NK-92 treated with Interleukin-12 subunit alpha and Interleukin-12 subunit beta, amount 100 ng/mL, for 24 hours (cell line): Measurements from ENCODE around the gene CLIC5.

ENCODE experiments used
- DNase-seq: peaks from one replicate; lab custom pipeline; 2025; lab: John Stamatoyannopoulos, UW

CLIC5 gene

DNA sequence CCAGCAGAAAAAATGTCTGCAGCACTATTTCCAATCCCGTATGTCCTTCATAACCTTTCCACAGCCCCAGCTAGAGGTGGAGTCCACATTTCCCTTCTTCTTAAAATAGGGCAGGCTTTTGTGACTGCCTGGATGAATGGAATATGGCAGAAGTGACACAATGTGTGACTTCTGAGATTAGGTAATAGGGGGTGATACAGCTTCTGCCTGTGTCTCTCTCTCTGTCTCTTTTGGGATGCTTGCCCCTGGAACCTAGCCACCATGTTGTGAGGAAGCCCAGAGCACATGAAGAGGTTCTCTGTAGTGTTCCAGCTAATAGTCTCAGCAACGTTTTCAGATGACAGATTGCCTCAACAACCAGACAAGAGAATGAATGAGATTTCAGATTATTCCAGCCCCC, 51.4 kb downstream of the CLIC5 start:
- no peak for DNase-seq

DNA sequence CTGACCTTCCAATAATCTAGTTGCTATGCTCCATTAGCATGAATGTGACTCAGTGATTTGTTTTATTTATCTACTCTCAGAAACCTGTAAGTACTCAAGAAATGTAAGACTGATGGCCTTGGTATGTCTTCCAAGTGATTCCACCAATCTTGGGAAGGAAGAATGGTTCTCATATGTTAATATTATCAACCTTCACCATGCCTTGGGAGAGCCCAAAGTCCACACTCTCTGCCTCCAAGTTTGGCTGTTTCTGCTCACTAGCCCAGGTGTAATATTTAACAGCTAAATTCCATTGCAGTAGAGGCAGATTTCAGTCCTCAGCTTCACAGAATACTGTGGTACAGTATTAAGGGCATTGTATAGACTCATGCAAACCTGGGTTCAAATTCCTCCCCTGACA, 51.8 kb downstream of the CLIC5 start:
- no peak for DNase-seq

DNA sequence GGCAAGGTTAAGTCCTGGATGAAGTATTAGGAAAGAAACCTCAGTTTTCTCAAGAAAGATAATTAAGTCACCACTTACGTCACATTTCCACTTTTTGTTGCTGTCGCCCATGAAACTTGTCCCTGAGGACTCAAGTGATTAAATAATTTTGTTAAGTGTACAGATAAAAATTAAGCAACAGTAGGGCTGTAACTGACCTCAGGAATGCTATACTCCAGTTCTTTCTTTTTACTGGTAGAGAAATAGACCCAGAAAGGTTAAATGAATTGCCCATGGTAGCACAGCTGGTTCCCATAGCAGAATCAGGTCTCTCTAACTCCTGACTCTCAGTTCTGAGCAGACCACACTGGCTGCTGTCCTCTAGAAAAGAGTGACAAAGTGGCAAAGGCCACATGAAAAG, 54.5 kb downstream of the CLIC5 start:
- DNase-seq: no peak

DNA sequence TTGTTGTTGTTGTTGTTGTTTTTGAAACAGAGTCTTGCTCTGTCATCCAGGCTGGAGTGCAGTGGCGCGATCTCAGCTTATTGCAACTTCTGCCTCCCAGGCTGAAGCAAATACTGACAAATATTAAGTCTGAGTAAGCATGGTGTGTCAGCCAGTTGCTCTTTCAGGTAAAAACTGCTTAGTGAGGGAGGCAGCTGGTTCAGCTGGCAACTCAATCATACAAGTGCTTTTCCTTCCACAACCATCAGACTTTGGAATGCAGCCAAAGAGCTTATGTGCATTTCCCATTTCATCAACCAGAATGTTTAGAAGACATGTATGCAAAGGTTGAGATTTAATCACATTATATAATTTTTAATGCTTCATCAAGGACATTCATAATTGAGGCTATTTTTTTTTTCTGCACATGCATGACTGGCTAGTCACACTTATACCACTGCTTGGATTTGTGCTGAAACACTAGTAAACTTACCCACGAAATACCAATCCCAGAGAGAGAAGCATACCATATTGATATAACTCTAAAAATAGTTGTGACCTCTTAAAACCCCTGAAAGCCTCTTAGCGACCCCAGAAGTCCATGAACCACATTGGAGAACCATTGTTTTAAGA, 56.0 kb downstream of the CLIC5 start:
- DNase-seq: no peak

DNA sequence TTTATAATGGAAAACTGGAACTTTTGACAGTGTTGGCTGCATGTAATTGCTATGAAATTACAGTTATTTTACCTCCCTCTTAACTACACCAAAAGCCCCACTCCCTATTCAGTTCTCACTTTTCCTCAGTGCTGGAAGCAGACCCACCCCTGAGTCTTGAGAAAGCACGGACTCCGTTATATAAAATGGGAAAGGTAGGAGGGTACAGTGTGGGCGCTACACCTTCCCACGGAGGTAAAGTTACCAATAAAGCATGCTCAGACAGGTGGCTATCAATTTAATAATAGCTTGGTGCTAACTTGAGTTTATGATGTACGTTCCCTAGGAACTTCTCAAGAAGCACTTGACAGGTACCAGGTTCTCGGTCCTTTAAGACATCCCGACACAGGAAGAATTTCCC, 59.0 kb downstream of the CLIC5 start:
- DNase-seq: no peak

DNA sequence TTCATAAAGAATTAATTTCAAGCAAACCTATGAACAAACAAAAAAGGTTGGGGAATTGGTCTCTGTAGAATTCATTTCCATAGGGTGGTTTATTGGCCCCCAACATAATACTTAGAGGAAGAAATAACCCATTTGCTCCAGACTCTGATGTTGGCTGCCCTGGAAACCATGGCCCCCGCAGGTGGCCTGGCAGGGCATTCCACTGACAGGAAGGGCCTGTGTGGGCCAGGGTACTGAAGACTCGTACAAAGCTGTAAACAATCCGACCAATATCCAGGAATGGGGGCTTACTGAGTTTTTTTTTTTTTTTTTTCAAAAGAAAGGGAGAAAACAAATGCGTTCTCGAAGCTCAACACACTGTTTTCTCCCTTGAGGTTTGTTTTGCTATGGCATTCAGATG, 59.5 kb downstream of the CLIC5 start:
- no peak for DNase-seq

DNA sequence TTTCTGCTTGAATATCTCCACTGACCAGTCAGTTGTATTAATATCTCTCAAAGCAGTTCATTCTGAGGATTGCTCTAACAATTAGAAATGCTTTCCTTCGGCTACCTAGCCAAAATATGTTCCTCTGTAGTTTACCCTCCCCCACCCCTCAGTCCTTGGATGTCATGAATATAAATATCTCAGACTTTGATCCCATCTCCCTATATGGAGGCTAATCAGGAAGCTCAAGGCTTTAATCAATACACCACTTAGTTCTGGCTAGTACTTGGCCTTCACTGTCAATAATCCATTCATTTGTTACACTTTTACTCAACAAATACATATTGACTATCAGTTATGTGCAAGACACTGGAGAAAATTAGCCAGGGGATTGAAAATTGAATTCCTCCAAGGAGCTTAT, 60.1 kb downstream of the CLIC5 start:
- DNase-seq: no peak

DNA sequence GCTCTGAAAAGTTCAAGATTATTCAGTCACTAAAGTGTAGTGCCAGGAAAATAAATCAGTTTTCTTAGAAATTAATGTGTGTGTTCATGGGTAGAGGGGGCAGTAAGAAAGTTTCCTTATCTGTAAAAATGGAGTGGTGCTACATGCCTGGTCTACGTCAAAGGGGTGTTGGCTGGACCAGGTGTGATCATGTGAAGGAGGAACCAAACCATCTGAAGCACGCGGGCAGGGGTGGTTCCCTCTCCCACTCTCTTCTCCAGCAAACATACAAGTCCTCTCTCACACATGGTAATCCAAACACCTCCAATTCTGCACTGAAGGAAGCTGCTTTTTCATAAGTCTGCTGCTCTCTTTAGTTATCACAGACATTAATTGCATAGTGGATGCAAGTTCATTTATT, 63.1 kb downstream of the CLIC5 start:
- no peak for DNase-seq

DNA sequence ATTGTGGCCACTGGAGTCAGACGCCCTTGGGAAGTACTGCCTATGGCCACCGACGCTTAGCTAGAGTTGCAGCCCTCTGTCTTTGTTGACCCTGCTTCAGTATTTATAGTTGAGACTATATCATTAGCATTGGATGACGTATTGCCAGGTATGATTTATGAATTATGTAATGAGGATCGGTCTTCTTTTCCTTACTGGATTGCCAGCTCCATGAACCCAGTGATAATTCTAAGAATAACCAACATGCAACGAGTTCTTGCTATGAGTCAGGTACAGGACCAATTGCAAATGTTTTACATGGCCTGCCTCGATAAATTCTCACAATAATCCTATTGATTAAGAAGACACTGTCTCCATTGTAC, 63.5 kb downstream of the CLIC5 start:
- no peak for DNase-seq

DNA sequence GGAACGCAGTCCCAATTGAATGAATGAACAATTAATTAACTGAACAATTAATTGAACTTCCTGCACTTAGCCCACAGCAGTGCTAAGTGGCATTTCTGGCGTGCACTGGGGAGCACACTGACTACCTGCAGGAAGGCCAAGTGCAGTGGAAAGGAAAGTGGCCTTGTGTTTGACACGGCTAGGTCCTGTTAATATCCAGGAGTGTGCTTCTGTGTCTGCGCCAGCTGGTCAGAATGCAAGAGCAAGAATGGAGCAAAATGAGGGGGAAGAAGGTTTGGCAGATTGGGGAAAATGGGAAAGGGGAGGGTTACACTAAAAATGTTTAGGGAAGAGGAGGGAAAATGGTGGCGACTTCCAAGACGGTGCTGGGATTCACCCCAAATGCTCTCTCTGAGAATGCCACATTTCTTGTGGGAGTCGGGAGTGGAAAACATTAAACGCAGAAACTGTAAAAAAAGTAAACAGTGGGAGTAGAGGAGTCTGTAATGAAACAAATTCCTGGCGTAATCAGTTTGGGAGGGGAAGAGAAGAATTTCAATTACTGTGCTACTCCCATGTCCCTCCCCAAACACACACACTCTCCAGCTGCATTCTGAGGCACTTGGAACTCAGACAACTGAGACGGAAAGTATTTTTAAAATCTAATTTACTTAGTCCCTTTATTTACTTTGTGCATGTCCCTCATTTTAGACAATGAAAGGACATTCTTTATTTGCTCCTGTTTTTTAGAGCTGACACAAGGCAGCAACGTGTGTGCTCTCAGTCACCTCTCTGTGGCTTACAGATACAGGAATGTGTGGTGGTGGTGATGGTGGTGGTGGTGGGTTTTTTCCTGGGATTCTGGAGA, 64.1 kb downstream of the CLIC5 start:
- no peak for DNase-seq

DNA sequence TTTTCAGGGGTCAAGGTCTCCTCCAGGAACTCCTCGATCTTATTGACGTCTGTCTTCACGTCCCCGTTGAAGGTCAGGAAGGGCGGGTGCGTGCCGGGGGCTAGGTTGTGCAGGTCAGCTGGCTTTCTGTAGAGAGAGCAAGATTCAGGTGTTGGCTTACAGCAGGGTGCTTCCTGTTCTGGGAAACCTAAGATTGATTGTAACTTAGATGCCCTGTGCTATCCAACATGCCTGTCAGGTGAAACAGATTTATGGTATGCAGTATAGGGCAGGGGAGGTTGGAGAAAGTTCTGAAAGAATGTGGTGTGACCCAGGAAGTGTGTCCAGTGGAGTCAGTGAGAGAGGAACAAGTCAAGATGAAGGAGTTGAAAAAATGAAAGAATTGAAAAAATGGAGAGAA, 66.4 kb downstream of the CLIC5 start:
- no peak for DNase-seq

DNA sequence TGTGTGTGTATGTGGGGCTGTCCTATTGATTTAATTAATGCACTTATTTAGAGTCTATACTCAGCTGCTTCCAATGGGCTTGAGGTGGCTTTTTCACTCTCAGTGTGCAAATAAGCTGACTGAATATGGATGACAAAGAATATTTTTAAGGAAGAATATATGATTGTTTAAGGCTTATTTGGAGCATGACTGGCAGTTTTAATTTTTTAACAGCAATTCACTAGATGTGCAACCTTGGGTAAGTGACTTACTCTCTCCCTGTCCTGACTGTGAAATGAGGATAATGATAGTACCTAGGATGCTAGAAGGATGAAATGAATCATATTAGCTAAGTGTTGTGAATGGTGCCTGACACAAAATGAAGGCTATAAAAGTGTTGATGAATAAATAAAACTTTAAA, 67.9 kb downstream of the CLIC5 start:
- no peak for DNase-seq

DNA sequence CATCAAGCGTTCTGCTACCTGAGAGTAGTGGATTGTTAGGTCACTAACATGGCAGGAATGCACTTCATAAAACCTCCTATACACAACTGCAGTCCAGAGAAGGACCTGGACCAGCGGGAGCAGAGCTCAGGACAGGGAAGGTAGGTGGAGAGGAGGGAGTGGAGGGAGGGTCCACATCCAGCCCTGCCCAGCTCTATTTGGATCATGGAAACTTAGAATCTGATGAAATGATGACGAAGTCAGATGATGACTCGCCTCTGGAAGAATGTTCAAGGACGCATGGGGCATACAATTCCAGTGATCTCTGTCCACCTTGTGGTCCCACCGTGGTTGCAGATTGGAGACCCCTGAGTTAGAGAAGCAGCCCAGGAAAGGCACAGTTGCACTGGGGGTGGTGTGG, 68.8 kb downstream of the CLIC5 start:
- no peak for DNase-seq

DNA sequence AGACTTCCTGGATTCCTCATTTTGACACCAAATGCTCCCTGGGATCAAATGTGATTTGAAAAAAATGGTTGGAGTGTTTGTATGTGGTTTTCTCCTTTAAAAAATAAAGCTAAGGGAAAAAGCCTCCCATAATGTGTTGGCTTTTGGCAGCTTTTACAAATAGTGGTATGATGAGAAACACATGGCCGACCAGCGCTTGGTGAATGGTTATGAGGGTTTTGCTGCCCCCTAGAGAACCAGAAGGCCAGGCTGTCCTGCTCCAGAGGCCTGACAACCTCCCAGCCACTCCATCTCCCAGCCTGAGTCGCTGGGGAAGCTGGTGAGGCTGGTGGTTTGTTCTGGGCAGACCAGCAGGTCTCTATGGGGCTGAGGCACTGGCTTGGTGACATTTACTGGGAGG, 69.3 kb downstream of the CLIC5 start:
- DNase-seq: no peak

DNA sequence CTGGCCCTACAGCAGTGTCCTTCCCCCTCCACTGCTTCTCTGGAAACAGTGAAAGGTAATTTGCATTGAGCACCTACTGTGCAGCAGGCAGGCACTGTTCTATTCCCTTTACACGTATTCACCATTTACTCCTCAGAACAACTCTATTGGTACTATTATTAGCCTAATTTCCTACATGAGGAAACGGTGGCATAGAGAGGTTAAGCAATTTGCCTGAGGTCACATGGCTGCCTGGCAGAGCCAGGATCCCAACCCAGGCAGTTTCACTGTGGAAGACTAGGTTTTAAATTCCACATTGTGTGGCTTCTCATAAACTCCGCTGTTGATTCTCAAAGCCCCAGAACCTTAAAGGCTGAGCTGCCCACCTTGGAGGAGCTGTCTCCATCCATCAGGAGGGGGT, 72.7 kb downstream of the CLIC5 start:
- no peak for DNase-seq

DNA sequence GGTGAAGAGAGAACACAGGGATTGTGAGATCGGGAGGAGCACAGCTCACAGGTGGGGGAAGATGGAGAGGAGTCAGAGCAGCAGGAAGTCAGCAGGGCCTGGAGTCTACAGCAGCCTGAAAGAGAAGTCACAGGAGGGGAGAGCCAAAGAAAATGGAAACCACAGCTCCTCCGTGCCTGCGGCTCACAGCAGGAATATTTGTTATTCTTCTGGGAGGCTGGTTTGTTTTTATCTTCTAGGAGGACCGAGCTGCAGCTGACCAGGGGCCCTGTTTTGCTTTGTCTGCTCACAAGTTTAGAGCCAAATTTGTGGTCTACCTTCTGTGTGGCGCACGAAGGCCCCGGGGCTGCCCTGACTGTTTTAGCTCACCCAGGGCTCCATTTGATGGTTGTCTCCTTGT, 81.8 kb downstream of the CLIC5 start:
- no peak for DNase-seq

DNA sequence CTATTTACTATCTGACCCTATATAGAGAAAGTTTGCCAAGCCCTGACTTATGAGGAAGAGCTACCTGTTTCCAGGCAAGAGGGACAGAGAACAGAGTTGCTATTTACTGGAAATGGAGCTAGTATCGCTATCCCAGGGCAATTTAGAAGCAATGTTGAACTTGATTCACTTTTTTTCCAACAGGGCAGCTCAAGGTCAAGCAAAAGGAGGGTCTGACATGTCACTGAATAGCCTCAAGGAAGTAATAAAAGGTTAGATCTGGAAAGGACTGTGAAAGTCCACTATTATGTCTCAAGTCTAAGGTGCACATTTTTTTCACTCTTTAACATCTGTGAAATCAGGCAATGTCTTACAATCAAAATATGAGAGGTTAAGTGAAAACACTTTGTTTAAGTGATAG, 84.4 kb downstream of the CLIC5 start:
- no peak for DNase-seq

DNA sequence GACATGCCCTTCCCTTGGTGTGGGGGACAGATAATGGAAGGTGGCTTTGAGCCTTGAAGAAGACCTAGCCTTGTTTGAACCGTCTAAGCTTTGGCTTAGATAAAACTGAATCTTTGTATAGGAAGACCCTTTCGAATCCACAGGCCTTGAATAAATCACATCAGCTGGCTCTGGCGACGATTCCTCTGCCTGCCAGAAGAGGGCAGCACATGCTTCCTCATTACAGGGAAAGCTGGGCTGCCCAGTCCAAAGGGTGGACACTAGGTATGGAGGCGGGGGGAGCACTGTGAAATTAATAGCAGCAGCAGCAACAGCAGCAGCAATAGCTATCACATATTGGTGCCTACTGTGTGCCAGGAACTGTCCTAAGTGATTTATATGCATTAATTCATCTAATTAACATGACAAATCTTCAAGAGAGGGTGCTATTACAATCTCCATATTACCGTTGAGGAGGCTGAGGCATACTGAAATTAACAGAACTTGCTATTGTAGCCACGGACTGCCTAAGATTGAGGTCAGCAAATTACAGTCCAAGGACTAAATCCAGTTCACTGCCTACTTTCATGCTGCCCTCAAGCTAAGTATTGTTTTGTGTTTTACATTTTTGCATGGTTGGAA, 85.1 kb downstream of the CLIC5 start:
- peak; percentile 35 for DNase-seq

DNA sequence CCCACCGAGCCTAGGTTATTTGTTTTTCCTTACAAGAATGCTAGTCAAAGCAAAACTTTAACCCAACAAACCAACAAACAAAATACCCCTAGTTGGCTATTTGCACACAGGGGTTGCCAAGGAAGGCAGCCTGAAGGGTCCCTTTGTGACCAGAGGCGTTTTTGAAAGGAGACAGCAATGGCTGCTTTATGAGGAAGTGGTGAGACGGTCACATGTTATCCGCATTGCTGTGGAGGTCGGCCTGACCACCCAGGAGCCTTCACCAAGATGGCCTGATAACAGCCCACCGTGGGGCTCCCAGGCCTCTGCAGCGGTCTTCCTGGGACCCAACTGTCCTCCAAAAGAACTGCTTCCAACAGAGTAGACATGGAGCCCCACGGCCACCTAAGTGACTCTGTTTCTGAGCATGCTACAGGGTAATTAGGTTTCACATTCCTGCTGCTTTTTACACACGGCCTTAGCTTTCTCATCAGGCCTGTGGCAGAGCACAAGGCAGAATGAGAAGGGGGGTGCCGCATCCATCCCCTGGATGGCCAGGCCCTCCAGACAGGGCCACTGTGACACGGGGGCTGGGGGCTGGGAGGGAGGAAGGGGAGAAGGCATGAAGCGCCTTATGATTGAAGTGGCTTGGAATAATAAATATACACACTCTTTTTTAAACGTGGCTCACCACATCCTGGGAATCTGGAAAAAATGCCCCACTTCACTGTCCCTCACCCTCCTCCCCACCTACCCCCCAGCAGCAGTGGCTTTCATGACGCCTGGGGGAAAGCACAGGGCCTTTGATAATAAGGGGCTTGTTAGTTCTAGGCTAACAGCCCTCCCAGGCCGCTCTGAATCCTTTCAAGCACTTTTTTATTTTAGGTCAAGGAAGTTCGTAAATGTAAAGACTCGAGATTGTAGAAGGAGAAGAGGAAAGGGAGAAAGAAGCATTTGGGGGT, 86.0 kb downstream of the CLIC5 start:
- no peak for DNase-seq

DNA sequence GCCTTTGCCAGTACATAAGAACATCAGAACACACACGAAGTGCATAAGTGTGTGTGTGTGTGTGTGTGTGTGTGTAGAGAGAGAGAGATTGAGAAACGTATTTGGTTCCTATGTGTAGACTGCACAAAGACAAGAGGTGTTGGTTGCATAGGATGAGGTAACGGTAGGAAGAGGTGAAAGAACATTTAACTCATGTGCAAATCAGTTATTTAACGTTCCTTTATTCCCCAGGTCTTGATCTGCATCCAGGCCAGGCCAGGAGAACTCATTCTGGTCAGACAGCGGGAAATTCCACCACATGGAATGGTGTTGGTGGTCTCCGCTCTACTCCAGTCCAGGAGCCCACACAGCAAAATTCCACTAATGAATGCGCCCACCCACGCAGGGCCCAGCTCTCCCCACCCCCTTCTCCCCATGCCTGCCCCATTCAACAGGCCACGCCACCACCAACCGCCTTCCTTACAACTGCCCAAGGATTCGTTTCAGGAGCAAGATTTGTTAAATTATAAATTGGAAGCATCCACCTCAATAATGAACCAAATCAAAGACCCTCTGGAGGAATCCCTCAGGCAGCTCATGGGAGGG, 86.8 kb downstream of the CLIC5 start:
- DNase-seq: no peak

DNA sequence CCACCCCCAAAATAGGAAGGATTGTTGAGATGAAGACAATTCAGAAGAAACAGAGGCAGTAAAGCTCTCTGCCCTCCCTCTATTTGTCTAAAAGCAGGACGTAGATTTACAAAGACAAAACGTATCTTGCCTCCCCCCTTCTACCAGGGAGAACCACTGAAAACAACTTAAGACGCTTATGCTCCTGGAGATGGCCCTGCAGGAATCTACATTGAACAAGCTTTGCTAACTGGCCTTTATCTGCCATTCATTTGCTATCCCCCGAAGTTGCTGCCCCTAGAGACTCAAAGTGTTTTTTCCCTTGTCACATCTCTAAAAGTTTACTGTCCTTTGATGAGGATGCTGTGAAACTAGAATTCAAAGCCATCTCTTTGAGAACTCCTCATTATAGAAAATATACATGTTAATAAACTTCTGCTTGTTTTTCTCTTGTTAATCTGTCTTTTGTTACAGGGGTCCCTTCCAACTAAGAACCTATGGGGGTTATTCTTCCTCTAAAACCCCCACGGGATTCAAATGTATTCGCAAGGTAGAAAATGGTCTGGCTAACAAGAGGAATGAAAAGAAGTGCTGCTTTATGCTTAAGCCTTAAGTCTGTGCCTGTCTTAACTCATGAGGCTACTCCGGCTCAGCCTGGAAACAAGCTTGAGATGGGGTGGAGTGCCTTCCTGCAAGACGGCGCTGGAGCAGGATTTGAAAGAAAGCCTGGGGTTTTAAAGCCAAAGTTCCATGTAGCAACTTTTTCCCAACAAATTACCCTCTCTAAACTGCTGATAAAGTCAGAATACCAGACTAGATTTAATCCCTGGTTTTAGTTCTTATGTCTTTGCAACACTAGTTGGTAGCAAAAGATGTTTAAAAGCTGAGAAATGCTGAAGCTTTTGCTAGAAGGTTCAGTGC, 88.0 kb downstream of the CLIC5 start:
- no peak for DNase-seq
